Panc1 (cell line): ENCODE measurements around the gene RPUSD1. TPM values are rescaled to one million over a fixed set of nuclear protein-coding genes. Genes with fewer than 3 reads are reported as not detected.
"Not testable (repeated sequence)": the region's sequence is repeated elsewhere in the genome, so short reads cannot be mapped to it uniquely, and the experiment has no call there.

Experiments used
- ATAC-seq: fragments of 200-7000 bp; cut with Tn5 transposase; 2 replicates; pipeline ENCODE4 v1.9.1; 2020; ENCODE audit warnings: mild to moderate bottlenecking, moderate library complexity
- BruUV-seq: library from RNA; stranded (reverse); fragments of 400-500 nt; replicated peaks from 2 replicates; lab custom pipeline; 2021; lab: Mats Ljungman, UMichigan
- CTCF ChIA-PET: fragments of 300-600 bp; sonication (Branson Sonifier 250); formaldehyde crosslinking; loops from one replicate; lab custom pipeline; 2022; ENCODE audit warnings: antibody characterized with exemption; lab: Charles Lee
- POLR2A ChIA-PET: fragments of 300-600 bp; sonication (Branson Sonifier 250); formaldehyde crosslinking; loops from one replicate; lab custom pipeline; 2022; ENCODE audit warnings: antibody characterized with exemption; lab: Charles Lee
- DNase-seq: peaks from one replicate; pipeline ENCODE4 v3.0.0-alpha.2; 2010; ENCODE audit warnings: low read depth, low spot score
- H3K27ac ChIP-seq: 2 replicates; pipeline ENCODE4 v1.5.1; 2011; ENCODE audit warnings: mild to moderate bottlenecking, low read length, inconsistent platforms
- H3K27me3 ChIP-seq: fragments of 200-500 bp; sonication (Bioruptor generic); 2 replicates; pipeline ENCODE4 v1.6.0; 2014; ENCODE audit warnings: low read length, inconsistent platforms; ENCODE audit not compliant: control insufficient read depth, insufficient read depth
- H3K36me3 ChIP-seq: fragments of 200-500 bp; sonication (Bioruptor generic); 2 replicates; pipeline ENCODE4 v1.5.1; 2014; ENCODE audit warnings: inconsistent platforms, mild to moderate bottlenecking, low read length, moderate library complexity; ENCODE audit not compliant: control insufficient read depth, insufficient read depth
- H3K4me1 ChIP-seq: 2 replicates; pipeline ENCODE4 v1.5.1; 2011; ENCODE audit warnings: inconsistent platforms, mild to moderate bottlenecking, low read length, moderate library complexity; ENCODE audit not compliant: control insufficient read depth, insufficient read depth
- H3K4me3 ChIP-seq, 2 experiments: 2 replicates each; pipeline ENCODE4 v1.5.1; 2011 to 2012; ENCODE audit warnings: low read depth in 2 of 2, low read length in 2 of 2, mild to moderate bottlenecking in 2 of 2, inconsistent platforms in 1 of 2, moderate library complexity in 1 of 2
- H3K9me3 ChIP-seq: fragments of 200-500 bp; sonication (Bioruptor generic); 2 replicates; pipeline ENCODE4 v1.5.1; 2014; ENCODE audit warnings: low read depth, mild to moderate bottlenecking, inconsistent platforms, low read length, moderate library complexity; ENCODE audit not compliant: control insufficient read depth, insufficient read depth
- POLR2AphosphoS5 ChIP-seq: IDR thresholded peaks from 2 replicates; pipeline ENCODE4 v1.6.1; 2012; ENCODE audit warnings: mild to moderate bottlenecking, low read depth, low read length, moderate library complexity
- SIN3A ChIP-seq: IDR thresholded peaks from 2 replicates; pipeline ENCODE4 v1.6.1; 2012; ENCODE audit warnings: low read depth, mild to moderate bottlenecking, low read length, moderate library complexity, borderline replicate concordance; ENCODE audit not compliant: insufficient read depth
- TCF7L2 ChIP-seq: IDR thresholded peaks from 2 replicates; pipeline ENCODE4 v1.6.1; 2011; ENCODE audit warnings: mild to moderate bottlenecking, low read depth, low read length, inconsistent platforms
- in situ Hi-C: cut with HindIII; loops from 2 replicates; pipeline ENCODE4 v1.10.0; 2016; ENCODE audit warnings: low sequenced_read_pairs, low pct_unique_long_range_greater_than_20kb
- intact Hi-C: fragments of 100-400 bp; cut with micrococcal nuclease; formaldehyde crosslinking; loops from one replicate; pipeline ENCODE4 v1.10.0; 2022; ENCODE audit not compliant: unreplicated experiment
- total RNA-seq: library from RNA; stranded (reverse); gene quantifications from one replicate; pipeline ENCODE4 v1.2.1, GENCODE V29; 2021; ENCODE audit not compliant: unreplicated experiment
- TF ChIP-seq, protein P1 (sequence below): fragments of 450-650 bp; IDR thresholded peaks from 2 replicates; pipeline ENCODE4 v1.5.1; 2017; ENCODE audit warnings: mild to moderate bottlenecking
- TF ChIP-seq, protein P2 (sequence below), 2 experiments: IDR thresholded peaks; 2 replicates each; pipeline ENCODE4 v1.6.1; 2011 to 2012; ENCODE audit warnings: low read depth in 2 of 2, control low read depth in 1 of 2, low read length in 1 of 2, mild to moderate bottlenecking in 1 of 2, moderate library complexity in 1 of 2; ENCODE audit not compliant: insufficient read depth in 1 of 2

Gene RPUSD1
- total RNA-seq, 1 experiment from 2014 or later, result 61.1 TPM

DNA sequence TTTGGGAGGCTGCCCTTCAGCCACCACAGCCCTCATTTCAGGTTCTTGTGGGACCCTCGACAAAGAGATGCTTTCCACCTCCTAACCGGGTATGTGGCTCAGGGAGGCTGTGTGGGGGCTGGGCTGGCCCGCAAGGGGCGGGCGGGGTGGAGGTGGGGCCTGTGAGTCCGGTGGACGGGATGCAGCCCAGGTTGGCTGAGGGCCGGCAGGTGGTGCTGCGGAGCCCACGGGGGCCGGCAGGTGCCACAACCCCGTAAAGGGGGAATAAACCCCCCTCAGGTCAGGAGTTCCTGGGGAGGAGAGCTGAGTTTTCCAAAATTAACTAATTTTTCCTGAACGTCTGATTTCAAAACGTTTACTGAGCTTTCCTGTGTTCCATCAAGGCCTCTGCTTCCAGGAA, 42.4 kb downstream of the RPUSD1 start:
- POLR2A ChIA-PET, result no interaction called here
- CTCF ChIA-PET, result interaction anchor here (0.6 to 0.8 kb wide), 3 partner anchors 20 to 39 kb away, joined by 3 to 5 read pairs (median 3); no protein-coding TSS in a partner anchor
- intact Hi-C loops, result no loop called here

DNA sequence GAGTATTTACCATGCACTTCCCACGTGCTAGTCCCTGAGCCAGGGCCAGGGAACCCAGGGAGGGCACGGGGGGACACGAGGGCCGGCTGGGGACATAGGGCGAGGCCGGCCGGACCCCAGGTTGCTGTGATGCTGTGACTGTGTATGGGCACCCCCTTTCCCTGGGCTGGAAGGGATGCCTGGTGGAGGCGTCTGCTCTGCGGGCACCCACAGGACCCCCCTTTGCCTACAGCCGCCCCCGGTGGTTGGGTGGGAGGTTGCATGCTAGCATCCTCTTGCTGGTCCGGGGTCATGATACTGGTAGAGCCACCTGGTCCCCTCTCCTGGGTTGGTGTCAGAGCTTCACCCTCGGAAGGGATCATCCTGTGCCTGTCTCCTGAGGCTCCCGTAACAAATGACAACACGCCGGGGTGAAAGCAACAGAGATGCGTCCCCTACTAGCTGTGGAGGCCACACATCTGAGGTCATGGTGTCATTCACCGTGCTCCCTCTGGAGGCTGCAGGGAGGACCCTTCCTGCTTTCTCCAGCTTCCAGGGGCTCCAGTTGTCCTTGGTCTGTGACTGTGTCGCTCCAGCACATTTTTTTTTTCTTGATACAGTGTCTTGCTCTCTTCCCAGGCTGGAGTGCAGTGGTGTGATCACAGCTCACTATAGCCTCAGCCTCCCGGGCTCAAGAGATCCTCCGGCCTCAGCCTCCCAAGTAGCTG, 44.2 kb downstream of the RPUSD1 start:
- intact Hi-C loops (loop anchor here (5.0 kb wide), 1 partner anchor 43 kb away; the partner anchor contains the start of genes CHTF18 and RPUSD1), in situ Hi-C loops (no loop called here)
- no peak for DNase-seq
- BruUV-seq, result no TSS peak
- peaks cover 3% of the 10 kb centered on the region; the same call in 1 of the 2 replicates for H3K36me3 ChIP-seq
- H3K4me3 ChIP-seq, result no peak overlapping the region
- no peaks in the 10 kb centered on the region for H3K9me3 ChIP-seq
- no peaks in the 10 kb centered on the region for H3K27me3 ChIP-seq
- H3K4me1 ChIP-seq, result peaks cover 8% of the 10 kb centered on the region; the same call in 1 of the 2 replicates
- TF ChIP-seq, protein P1, sequence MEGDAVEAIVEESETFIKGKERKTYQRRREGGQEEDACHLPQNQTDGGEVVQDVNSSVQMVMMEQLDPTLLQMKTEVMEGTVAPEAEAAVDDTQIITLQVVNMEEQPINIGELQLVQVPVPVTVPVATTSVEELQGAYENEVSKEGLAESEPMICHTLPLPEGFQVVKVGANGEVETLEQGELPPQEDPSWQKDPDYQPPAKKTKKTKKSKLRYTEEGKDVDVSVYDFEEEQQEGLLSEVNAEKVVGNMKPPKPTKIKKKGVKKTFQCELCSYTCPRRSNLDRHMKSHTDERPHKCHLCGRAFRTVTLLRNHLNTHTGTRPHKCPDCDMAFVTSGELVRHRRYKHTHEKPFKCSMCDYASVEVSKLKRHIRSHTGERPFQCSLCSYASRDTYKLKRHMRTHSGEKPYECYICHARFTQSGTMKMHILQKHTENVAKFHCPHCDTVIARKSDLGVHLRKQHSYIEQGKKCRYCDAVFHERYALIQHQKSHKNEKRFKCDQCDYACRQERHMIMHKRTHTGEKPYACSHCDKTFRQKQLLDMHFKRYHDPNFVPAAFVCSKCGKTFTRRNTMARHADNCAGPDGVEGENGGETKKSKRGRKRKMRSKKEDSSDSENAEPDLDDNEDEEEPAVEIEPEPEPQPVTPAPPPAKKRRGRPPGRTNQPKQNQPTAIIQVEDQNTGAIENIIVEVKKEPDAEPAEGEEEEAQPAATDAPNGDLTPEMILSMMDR, result peak; percentile 45
- no peak for TF ChIP-seq TCF7L2
- no peak for ATAC-seq
- H3K27ac ChIP-seq, result no peak overlapping the region
- POLR2A ChIA-PET, result interaction anchor here (0.6 kb wide), 1 partner anchor 66 kb away, joined by 3 read pairs; no protein-coding TSS in a partner anchor
- CTCF ChIA-PET, result interaction anchor here (0.7 kb wide), 1 partner anchor 37 kb away, joined by 3 read pairs; no protein-coding TSS in a partner anchor

More for the DNA sequence above, 42.4 kb downstream of the RPUSD1 start:
- ATAC-seq (peak; percentile 69), DNase-seq (no peak)
- H3K27me3 ChIP-seq, result no peaks in the 10 kb centered on the region
- in situ Hi-C loops, result no loop called here
- H3K9me3 ChIP-seq, result no peaks in the 10 kb centered on the region
- no TSS peak for BruUV-seq
- TF ChIP-seq, protein P1, result no peak; the same call in 1 of the 2 replicates
- TF ChIP-seq, protein P2, sequence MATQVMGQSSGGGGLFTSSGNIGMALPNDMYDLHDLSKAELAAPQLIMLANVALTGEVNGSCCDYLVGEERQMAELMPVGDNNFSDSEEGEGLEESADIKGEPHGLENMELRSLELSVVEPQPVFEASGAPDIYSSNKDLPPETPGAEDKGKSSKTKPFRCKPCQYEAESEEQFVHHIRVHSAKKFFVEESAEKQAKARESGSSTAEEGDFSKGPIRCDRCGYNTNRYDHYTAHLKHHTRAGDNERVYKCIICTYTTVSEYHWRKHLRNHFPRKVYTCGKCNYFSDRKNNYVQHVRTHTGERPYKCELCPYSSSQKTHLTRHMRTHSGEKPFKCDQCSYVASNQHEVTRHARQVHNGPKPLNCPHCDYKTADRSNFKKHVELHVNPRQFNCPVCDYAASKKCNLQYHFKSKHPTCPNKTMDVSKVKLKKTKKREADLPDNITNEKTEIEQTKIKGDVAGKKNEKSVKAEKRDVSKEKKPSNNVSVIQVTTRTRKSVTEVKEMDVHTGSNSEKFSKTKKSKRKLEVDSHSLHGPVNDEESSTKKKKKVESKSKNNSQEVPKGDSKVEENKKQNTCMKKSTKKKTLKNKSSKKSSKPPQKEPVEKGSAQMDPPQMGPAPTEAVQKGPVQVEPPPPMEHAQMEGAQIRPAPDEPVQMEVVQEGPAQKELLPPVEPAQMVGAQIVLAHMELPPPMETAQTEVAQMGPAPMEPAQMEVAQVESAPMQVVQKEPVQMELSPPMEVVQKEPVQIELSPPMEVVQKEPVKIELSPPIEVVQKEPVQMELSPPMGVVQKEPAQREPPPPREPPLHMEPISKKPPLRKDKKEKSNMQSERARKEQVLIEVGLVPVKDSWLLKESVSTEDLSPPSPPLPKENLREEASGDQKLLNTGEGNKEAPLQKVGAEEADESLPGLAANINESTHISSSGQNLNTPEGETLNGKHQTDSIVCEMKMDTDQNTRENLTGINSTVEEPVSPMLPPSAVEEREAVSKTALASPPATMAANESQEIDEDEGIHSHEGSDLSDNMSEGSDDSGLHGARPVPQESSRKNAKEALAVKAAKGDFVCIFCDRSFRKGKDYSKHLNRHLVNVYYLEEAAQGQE (IDR thresholded peaks at IDR 0.05; ENCODE audit: insufficient read depth in 1 of 2, low read depth in 2 of 2, low read length in 1 of 2), result no peak
- TF ChIP-seq POLR2AphosphoS5 (no peak), TCF7L2 (no peak), SIN3A (no peak)
- no peaks in the 10 kb centered on the region for H3K36me3 ChIP-seq
- no peaks in the 10 kb centered on the region for H3K4me1 ChIP-seq
- H3K27ac ChIP-seq, result no peak overlapping the region
- H3K4me3 ChIP-seq, result no peak overlapping the region

DNA sequence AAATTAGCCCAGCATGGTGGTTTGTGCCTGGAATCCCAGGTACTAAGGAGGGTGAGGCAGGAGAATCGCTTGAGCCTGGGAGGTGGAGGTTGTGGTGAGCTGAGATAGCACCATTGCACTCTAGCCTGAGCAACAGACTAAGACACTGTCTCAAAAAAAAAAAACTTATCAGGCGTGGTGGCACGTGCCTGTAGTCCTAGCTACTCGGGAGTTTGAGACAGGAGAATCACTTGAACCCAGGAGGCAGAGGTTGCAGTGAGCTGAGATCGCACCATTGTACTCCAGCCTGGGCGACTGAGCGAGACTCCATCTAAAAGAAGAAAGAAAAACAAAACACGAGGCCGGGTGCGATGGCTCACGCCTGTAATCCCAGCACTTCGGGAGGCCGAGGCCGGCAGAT, 45.3 kb downstream of the RPUSD1 start:
- H3K9me3 ChIP-seq, H3K4me1 ChIP-seq, DNase-seq, ATAC-seq, H3K36me3 ChIP-seq, in situ Hi-C loops, BruUV-seq, H3K4me3 ChIP-seq, H3K27ac ChIP-seq, H3K27me3 ChIP-seq, CTCF ChIA-PET: not testable (repeated sequence)
- intact Hi-C loops, result loop anchor here (5.0 kb wide), 1 partner anchor 44 kb away; the partner anchor contains the start of genes CHTF18 and RPUSD1
- POLR2A ChIA-PET, result interaction anchor here (0.6 kb wide), 2 partner anchors 23 to 51 kb away, joined by 3 to 7 read pairs; no protein-coding TSS in a partner anchor
